Neural cell (in vitro differentiated cells): ENCODE data around the gene WASF3. TPM values are rescaled to one million over a fixed set of nuclear protein-coding genes. Genes with fewer than 3 reads are reported as not detected.

Experiments
- H2AFZ ChIP-seq: fragments of 200-600, 300-800 bp; sonication (generic), shearing (Covaris generic); 2 replicates; pipeline ENCODE4 v1.6.0; 2014; ENCODE audit warnings: low read depth, mild to moderate bottlenecking, antibody characterized with exemption, low read length, moderate library complexity
- H3F3A ChIP-seq: fragments of 200-600 bp; shearing (Covaris generic); 2 replicates; pipeline ENCODE4 v1.6.1; 2016; ENCODE audit warnings: mild to moderate bottlenecking, moderate library complexity, mixed read lengths, antibody characterized with exemption, low read length; ENCODE audit not compliant: insufficient read depth, poor library complexity, severe bottlenecking
- H3K27ac ChIP-seq: fragments of 200-600, 300-800 bp; sonication (generic), shearing (Covaris generic); 2 replicates; pipeline ENCODE4 v1.5.1; 2014; ENCODE audit warnings: mild to moderate bottlenecking, low read length, moderate library complexity
- H3K27me3 ChIP-seq: fragments of 300-800, 200-600 bp; sonication (generic), shearing (Covaris generic); 2 replicates; pipeline ENCODE4 v1.6.0; 2014; ENCODE audit warnings: mild to moderate bottlenecking, low read depth, low read length, moderate library complexity; ENCODE audit not compliant: insufficient read depth
- H3K36me3 ChIP-seq: fragments of 300-800, 200-600 bp; sonication (generic), shearing (Covaris generic); 2 replicates; pipeline ENCODE4 v1.5.1; 2014; ENCODE audit warnings: mild to moderate bottlenecking, antibody characterized with exemption, low read length, moderate library complexity; ENCODE audit not compliant: insufficient read depth
- H3K4me2 ChIP-seq: fragments of 300-800, 200-600 bp; sonication (generic), shearing (Covaris generic); 2 replicates; pipeline ENCODE4 v1.6.0; 2014; ENCODE audit warnings: mild to moderate bottlenecking, low read length
- H3K4me3 ChIP-seq: fragments of 300-800, 200-600 bp; sonication (generic), shearing (Covaris generic); 2 replicates; pipeline ENCODE4 v1.5.1; 2014; ENCODE audit warnings: mild to moderate bottlenecking, low read length, moderate library complexity
- H3K79me2 ChIP-seq: fragments of 200-600 bp; shearing (Covaris generic); replicated peaks from 2 replicates; pipeline ENCODE4 v1.6.0; 2014; ENCODE audit warnings: mild to moderate bottlenecking, low read length, moderate library complexity; ENCODE audit not compliant: insufficient read depth
- H3K9ac ChIP-seq: fragments of 300-800, 200-600 bp; sonication (generic), shearing (Covaris generic); 2 replicates; pipeline ENCODE4 v1.6.1; 2016; ENCODE audit warnings: mild to moderate bottlenecking, low read length, mixed read lengths
- H3K9me2 ChIP-seq: fragments of 200-600 bp; shearing (Covaris generic); 2 replicates; pipeline ENCODE4 v1.6.1; 2016; ENCODE audit warnings: mild to moderate bottlenecking, low read length, mixed read lengths; ENCODE audit not compliant: insufficient read depth
- H3K9me3 ChIP-seq: fragments of 200-600, 300-800 bp; sonication (generic), shearing (Covaris generic); 2 replicates; pipeline ENCODE4 v1.6.1; 2016; ENCODE audit warnings: mild to moderate bottlenecking, mixed run types, low read length, moderate library complexity, mixed read lengths
- H4K20me1 ChIP-seq: fragments of 200-600 bp; shearing (Covaris generic); 2 replicates; pipeline ENCODE4 v1.6.1; 2016; ENCODE audit warnings: mild to moderate bottlenecking, mixed run types; ENCODE audit not compliant: insufficient read depth
- EP300 ChIP-seq: fragments of 450-650 bp; conservative IDR thresholded peaks from 2 replicates; pipeline ENCODE4 v1.6.1; 2014; ENCODE audit warnings: antibody characterized with exemption, mild to moderate bottlenecking, moderate library complexity; ENCODE audit not compliant: poor library complexity, severe bottlenecking
- EZH2 ChIP-seq: fragments of 200-600, 300-800 bp; shearing (Covaris generic), sonication (generic); IDR thresholded peaks from 2 replicates; pipeline ENCODE4 v1.6.1; 2014; ENCODE audit warnings: antibody characterized with exemption, low read length, borderline replicate concordance, mild to moderate bottlenecking; ENCODE audit not compliant: insufficient read depth, poor library complexity, severe bottlenecking
- MXI1 ChIP-seq: fragments of 450-650 bp; conservative IDR thresholded peaks from 2 replicates; pipeline ENCODE4 v1.6.1; 2014; ENCODE audit warnings: antibody characterized with exemption, mild to moderate bottlenecking; ENCODE audit not compliant: poor library complexity, severe bottlenecking
- POLR2AphosphoS5 ChIP-seq: IDR thresholded peaks from 2 replicates; pipeline ENCODE4 v1.6.1; 2012
- RAD21 ChIP-seq: fragments of 450-650 bp; conservative IDR thresholded peaks from 2 replicates; pipeline ENCODE4 v1.6.1; 2014; ENCODE audit warnings: antibody characterized with exemption, mild to moderate bottlenecking, moderate library complexity
- REST ChIP-seq: IDR thresholded peaks from 2 replicates; pipeline ENCODE4 v1.6.1; 2012; ENCODE audit warnings: borderline replicate concordance
- SMC3 ChIP-seq: fragments of 450-650 bp; conservative IDR thresholded peaks from 2 replicates; pipeline ENCODE4 v1.6.1; 2014; ENCODE audit warnings: antibody characterized with exemption, mild to moderate bottlenecking, moderate library complexity; ENCODE audit not compliant: poor library complexity
- TAF1 ChIP-seq: IDR thresholded peaks from 2 replicates; pipeline ENCODE4 v1.6.1; 2012; ENCODE audit warnings: low read depth
- polyA plus RNA-seq: library from polyadenylated mRNA; depleted of rRNA; stranded (reverse); fragments of >200 nt; gene quantifications from 2 replicates; pipeline ENCODE4 v1.2.3, GENCODE V29; 2014
- TF ChIP-seq, protein P1 (sequence below): fragments of 450-650 bp; IDR thresholded peaks from 2 replicates; pipeline ENCODE4 v1.5.1; 2014; ENCODE audit warnings: antibody characterized with exemption, mild to moderate bottlenecking, moderate library complexity; ENCODE audit not compliant: poor library complexity, severe bottlenecking

WASF3 gene
- polyA plus RNA-seq, 1 donor from 2014 or later: 44.5 TPM

- Histone ChIP-seq H3K4me3 (no peak overlapping the region), H3K79me2 (no peaks in the 10 kb centered on the region), H3K27ac (no peak overlapping the region), H3K36me3 (no peaks in the 10 kb centered on the region), H4K20me1 (no peaks in the 10 kb centered on the region), H3K9me2 (no peaks in the 10 kb centered on the region), H2AFZ (no peak overlapping the region), H3K9me3 (no peaks in the 10 kb centered on the region), H3K27me3 (no peaks in the 10 kb centered on the region), H3K4me2 (no peak overlapping the region), H3K9ac (no peak overlapping the region), H3F3A (no peaks in the 10 kb centered on the region)
- TF ChIP-seq TAF1 (no peak), EP300 (no peak), MXI1 (no peak), RAD21 (no peak), EZH2 (no peak), POLR2AphosphoS5 (no peak), REST (no peak), SMC3 (no peak)
- TF ChIP-seq, protein P1, sequence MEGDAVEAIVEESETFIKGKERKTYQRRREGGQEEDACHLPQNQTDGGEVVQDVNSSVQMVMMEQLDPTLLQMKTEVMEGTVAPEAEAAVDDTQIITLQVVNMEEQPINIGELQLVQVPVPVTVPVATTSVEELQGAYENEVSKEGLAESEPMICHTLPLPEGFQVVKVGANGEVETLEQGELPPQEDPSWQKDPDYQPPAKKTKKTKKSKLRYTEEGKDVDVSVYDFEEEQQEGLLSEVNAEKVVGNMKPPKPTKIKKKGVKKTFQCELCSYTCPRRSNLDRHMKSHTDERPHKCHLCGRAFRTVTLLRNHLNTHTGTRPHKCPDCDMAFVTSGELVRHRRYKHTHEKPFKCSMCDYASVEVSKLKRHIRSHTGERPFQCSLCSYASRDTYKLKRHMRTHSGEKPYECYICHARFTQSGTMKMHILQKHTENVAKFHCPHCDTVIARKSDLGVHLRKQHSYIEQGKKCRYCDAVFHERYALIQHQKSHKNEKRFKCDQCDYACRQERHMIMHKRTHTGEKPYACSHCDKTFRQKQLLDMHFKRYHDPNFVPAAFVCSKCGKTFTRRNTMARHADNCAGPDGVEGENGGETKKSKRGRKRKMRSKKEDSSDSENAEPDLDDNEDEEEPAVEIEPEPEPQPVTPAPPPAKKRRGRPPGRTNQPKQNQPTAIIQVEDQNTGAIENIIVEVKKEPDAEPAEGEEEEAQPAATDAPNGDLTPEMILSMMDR: no peak
Measured at GRCh38 chr13:26681036-26681435, 123.6 kb downstream of the WASF3 start.

GRCh38 chr13:26682606-26683005, 125.1 kb downstream of the WASF3 start:
- Histone ChIP-seq H3K27me3 (no peaks in the 10 kb centered on the region), H3F3A (no peaks in the 10 kb centered on the region), H3K79me2 (no peaks in the 10 kb centered on the region), H3K9me2 (no peaks in the 10 kb centered on the region), H3K4me2 (no peak overlapping the region), H2AFZ (no peak overlapping the region), H3K9ac (no peak overlapping the region), H3K27ac (no peak overlapping the region), H4K20me1 (no peaks in the 10 kb centered on the region), H3K4me3 (no peak overlapping the region), H3K9me3 (no peaks in the 10 kb centered on the region), H3K36me3 (no peaks in the 10 kb centered on the region)
- TF ChIP-seq SMC3 (no peak), EP300 (no peak), EZH2 (no peak), POLR2AphosphoS5 (no peak), TAF1 (no peak), RAD21 (no peak), MXI1 (no peak), REST (no peak)
- TF ChIP-seq, protein P1: no peak
